Measurements from ENCODE around the gene TLE6.
A peak's percentile ranks its signal among the peaks of the same experiment; 100 is the strongest.
"Not testable (repeated sequence)": the region's sequence is repeated elsewhere in the genome, so short reads cannot be mapped to it uniquely, and the experiment has no call there.

Gene TLE6

DNA sequence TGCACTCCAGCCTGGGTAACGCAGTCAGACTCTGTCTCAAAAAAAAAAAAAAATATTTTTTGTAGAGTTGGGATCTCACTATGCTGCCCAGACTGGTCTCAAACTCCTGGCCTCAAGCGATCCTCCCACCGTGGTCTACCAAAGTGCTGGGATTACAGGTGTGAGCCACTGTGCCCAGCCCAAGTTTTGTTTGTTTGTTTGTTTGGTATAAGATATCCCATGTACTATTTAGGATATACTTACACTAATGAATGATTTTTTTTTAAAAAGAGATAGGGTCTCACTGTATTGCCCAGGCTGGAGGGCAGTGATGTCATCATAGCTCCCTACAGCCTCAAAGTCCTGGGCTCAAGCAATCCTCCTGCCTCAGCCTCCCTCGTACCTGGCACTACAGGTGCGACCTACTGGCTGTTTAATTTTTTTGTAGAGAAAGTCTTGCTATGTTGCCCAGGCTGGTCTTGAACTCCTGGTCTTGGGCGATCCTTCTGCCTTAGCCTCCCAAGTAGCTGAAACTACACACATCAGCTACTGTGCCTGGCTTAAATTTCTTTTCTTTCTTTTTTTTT, 24.0 kb downstream of the TLE6 start:
- Mint-ChIP-seq H3K36me3 (peaks cover 0 to 3% of the 10 kb centered on the region in 2 donors), H3K9me3 (peaks cover 0 to 1% of the 10 kb centered on the region in 2 donors), H3K27ac (no peak overlapping the region), H3K27me3 (peaks cover 0 to 4% of the 10 kb centered on the region in 2 donors), H3K4me3 (no peak overlapping the region), H3K4me1 (no peaks in the 10 kb centered on the region)
- no peak for DNase-seq
- no peak for ATAC-seq (replicated peaks)

- Mint-ChIP-seq H3K4me3 (no peak overlapping the region), H3K9me3 (peaks cover 0 to 1% of the 10 kb centered on the region in 2 donors), H3K27ac (no peak overlapping the region), H3K4me1 (no peaks in the 10 kb centered on the region), H3K27me3 (no peaks in the 10 kb centered on the region), H3K36me3 (no peaks in the 10 kb centered on the region)
- ATAC-seq (replicated peaks) (no peak), DNase-seq (no peak)
Observed at GRCh38 chr19:3003046-3003445, 25.7 kb downstream of the TLE6 start.

DNA sequence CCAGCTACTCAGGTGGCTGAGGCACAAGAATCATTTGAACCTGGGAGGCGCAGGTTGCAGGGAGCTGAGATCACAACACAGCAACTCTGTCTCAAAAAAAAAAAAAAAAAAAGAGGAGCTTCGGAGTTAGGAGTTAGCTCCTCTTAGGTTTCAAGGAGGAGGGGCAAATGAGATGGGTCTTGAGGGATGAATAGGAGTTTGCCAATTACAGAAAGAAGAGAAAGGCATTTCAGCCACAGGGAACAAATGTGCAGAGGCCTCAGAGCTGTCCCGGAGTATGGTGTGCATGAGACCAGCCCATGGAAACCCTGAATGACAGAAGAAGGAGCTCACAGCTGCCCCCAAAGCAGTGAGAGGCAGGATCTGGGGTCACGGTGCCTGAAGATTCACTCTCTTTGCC, 27.2 kb downstream of the TLE6 start:
- no peak overlapping the region for H3K4me3 Mint-ChIP-seq
- H3K27me3 Mint-ChIP-seq: no peaks in the 10 kb centered on the region
- DNase-seq: no peak
- peak overlapping the region; percentile 1 for H3K27ac Mint-ChIP-seq
- H3K4me1 Mint-ChIP-seq: no peaks in the 10 kb centered on the region
- H3K36me3 Mint-ChIP-seq: no peaks in the 10 kb centered on the region
- no peak for ATAC-seq (replicated peaks)
- H3K9me3 Mint-ChIP-seq: peaks cover 0 to 1% of the 10 kb centered on the region in 2 donors

DNA sequence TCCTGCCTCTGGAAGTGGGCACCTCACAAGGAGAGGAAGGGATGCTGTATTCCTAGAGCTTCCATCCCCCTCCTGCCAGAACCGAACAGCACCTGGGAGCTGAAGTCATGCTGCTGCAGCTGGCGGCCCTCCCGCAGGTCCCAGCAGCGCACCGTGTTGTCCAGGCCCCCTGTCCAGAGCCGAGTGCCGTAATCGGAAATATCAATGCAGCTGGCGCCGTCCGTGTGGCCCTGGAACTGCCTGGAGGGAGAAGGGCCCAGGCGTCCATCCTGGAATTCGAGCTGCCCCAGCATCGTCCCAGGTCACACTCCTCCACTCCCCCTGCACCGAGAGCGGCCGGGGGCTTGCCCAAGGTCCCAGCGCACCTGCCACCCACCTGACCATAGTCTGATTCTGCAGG, 28.0 kb downstream of the TLE6 start:
- no peak overlapping the region for H3K4me3 Mint-ChIP-seq
- DNase-seq (no peak), ATAC-seq (replicated peaks) (no peak)
- no peaks in the 10 kb centered on the region for H3K4me1 Mint-ChIP-seq
- no peak overlapping the region for H3K27ac Mint-ChIP-seq
- no peaks in the 10 kb centered on the region for H3K36me3 Mint-ChIP-seq
- H3K27me3 Mint-ChIP-seq: no peaks in the 10 kb centered on the region
- peaks cover 0 to 1% of the 10 kb centered on the region in 2 donors for H3K9me3 Mint-ChIP-seq

GRCh38 chr19:3006075-3006767, 28.9 kb downstream of the TLE6 start:
- Mint-ChIP-seq H3K27ac (no peak overlapping the region), H3K27me3 (no peaks in the 10 kb centered on the region), H3K4me1 (no peaks in the 10 kb centered on the region), H3K9me3 (peaks cover 0 to 1% of the 10 kb centered on the region in 2 donors), H3K36me3 (no peaks in the 10 kb centered on the region), H3K4me3 (no peak overlapping the region)
- no peak for DNase-seq
- ATAC-seq (replicated peaks): peak; percentile 33 to 42

DNA sequence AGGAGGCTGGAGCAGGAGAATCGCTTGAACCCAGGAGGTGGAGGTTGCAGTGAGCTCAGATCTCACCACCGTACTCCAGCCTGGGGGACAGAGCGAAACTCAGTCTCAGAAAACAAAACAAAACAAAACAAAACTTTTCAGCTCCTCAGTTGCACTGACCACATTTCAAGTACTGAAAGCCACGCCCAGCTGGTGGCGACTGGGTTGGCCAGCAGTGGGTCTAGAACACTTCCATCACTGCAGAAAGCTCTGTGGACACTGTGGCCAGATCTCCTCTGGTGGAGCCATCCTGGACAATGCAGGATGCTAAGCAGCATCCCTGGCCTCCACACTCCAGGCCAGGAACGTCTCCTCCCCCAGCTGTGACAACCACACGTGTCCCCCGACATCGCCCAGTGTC, 30.6 kb downstream of the TLE6 start:
- no peaks in the 10 kb centered on the region for H3K4me1 Mint-ChIP-seq
- DNase-seq (no peak), ATAC-seq (replicated peaks) (no peak)
- H3K36me3 Mint-ChIP-seq: no peaks in the 10 kb centered on the region
- no peak overlapping the region for H3K27ac Mint-ChIP-seq
- H3K9me3 Mint-ChIP-seq: peaks cover 0 to 1% of the 10 kb centered on the region in 2 donors
- no peaks in the 10 kb centered on the region for H3K27me3 Mint-ChIP-seq
- no peak overlapping the region for H3K4me3 Mint-ChIP-seq

DNA sequence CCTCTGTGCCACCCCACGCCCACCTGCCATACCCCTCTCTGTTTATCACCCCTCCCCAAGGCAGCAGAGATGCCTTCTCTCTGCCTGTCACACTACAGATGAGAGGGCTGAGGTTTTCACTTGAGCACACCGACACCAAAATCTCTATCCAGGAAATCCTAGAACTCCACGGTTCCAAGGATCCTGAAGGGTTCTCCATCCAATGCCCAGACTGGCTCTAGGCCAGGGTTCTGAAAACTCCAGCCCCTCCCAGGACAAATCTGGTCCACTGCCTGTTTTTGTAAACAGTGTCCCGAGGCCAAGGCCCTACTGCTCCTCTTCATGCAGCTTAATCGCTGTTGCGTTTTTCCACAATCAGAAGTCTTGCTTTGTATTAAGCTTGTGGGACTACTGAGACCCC, 31.6 kb downstream of the TLE6 start:
- H3K4me1 Mint-ChIP-seq: no peaks in the 10 kb centered on the region
- ATAC-seq (replicated peaks) (no peak), DNase-seq (no peak)
- H3K9me3 Mint-ChIP-seq: peaks cover 0 to 1% of the 10 kb centered on the region in 2 donors
- no peaks in the 10 kb centered on the region for H3K27me3 Mint-ChIP-seq
- no peak overlapping the region for H3K27ac Mint-ChIP-seq
- no peak overlapping the region for H3K4me3 Mint-ChIP-seq
- no peaks in the 10 kb centered on the region for H3K36me3 Mint-ChIP-seq

GRCh38 chr19:3010871-3011270, 33.5 kb downstream of the TLE6 start:
- no peak overlapping the region for H3K27ac Mint-ChIP-seq
- H3K4me3 Mint-ChIP-seq: no peak overlapping the region
- peaks cover 0 to 4% of the 10 kb centered on the region in 2 donors for H3K27me3 Mint-ChIP-seq
- DNase-seq (no peak), ATAC-seq (replicated peaks) (no peak)
- H3K4me1 Mint-ChIP-seq: no peaks in the 10 kb centered on the region
- H3K36me3 Mint-ChIP-seq: peaks cover 0 to 2% of the 10 kb centered on the region in 2 donors
- H3K9me3 Mint-ChIP-seq: peaks cover 0 to 1% of the 10 kb centered on the region in 2 donors

GRCh38 chr19:3012059-3012458, 34.7 kb downstream of the TLE6 start:
- not testable (repeated sequence) for H3K36me3 Mint-ChIP-seq; H3K4me1 Mint-ChIP-seq; H3K27ac Mint-ChIP-seq; H3K9me3 Mint-ChIP-seq; DNase-seq; H3K27me3 Mint-ChIP-seq; H3K4me3 Mint-ChIP-seq; ATAC-seq (replicated peaks)

GRCh38 chr19:3012621-3013262, 35.4 kb downstream of the TLE6 start:
- no peaks in the 10 kb centered on the region for H3K9me3 Mint-ChIP-seq
- H3K27ac Mint-ChIP-seq: no peak overlapping the region
- peaks cover 0 to 2% of the 10 kb centered on the region in 2 donors for H3K36me3 Mint-ChIP-seq
- peaks cover 0 to 4% of the 10 kb centered on the region in 2 donors for H3K27me3 Mint-ChIP-seq
- ATAC-seq (replicated peaks) (no peak), DNase-seq (no peak)
- no peak overlapping the region for H3K4me3 Mint-ChIP-seq
- no peaks in the 10 kb centered on the region for H3K4me1 Mint-ChIP-seq

GRCh38 chr19:3013263-3013725, 35.9 kb downstream of the TLE6 start:
- no peak overlapping the region for H3K4me3 Mint-ChIP-seq
- no peak overlapping the region for H3K27ac Mint-ChIP-seq
- no peak for ATAC-seq (replicated peaks)
- H3K9me3 Mint-ChIP-seq: no peaks in the 10 kb centered on the region
- no peak for DNase-seq
- H3K4me1 Mint-ChIP-seq: no peaks in the 10 kb centered on the region
- peaks cover 0 to 2% of the 10 kb centered on the region in 2 donors for H3K36me3 Mint-ChIP-seq
- H3K27me3 Mint-ChIP-seq: peaks cover 0 to 4% of the 10 kb centered on the region in 2 donors

GRCh38 chr19:3014135-3014534, 36.8 kb downstream of the TLE6 start:
- Mint-ChIP-seq H3K4me1 (no peaks in the 10 kb centered on the region), H3K27ac (no peak overlapping the region), H3K9me3 (no peaks in the 10 kb centered on the region), H3K4me3 (no peak overlapping the region), H3K36me3 (peaks cover 0 to 2% of the 10 kb centered on the region in 2 donors), H3K27me3 (peaks cover 0 to 4% of the 10 kb centered on the region in 2 donors)
- no peak for DNase-seq
- no peak for ATAC-seq (replicated peaks)

DNA sequence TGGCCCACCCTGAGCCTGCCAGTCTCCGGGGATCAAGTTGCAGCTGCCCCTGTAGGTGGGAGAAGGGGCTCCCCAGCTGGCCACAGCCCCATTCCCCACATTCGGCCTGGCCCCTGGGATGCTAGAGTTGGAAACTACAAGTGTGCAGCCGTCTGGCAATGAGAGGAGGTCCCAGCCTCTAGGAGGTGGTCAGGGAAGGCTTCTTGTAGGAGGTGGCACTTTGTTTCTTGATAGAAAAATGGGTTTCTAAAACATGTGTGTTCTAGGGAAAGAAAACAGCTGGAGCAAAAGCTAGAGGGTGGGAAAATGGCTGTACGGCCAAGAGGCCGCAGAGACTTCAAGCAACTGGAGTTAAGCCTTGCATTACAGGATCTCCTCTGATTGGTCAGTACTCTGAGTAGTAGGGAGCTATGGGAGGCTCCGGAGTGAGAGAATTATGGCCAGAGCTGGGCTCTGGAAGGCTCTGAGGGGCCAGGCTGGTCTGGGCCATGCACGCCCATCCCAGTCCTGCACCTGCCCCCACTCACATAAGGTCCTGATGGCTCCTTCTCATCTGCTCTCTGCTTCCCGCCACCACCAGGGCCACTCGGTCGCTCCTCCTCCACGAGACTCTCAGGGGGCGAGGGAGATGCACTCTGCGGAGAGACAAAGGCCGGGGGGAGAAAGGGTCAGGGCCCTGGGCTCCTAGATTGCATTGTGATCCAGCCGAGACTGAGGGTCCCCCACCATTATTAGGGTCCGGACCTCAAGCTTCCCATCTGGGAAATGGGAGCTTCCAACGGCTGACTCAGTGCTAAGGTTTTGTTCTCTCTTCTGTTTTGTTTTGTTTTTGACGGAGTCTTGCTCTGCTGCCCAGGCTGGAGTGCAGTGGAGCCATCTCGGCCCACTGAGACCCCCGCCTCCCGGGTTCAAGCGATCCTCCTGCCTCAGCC, 38.0 kb downstream of the TLE6 start:
- no peak overlapping the region for H3K27ac Mint-ChIP-seq
- no peak for DNase-seq
- H3K4me3 Mint-ChIP-seq: no peak overlapping the region
- peaks cover 2 to 5% of the 10 kb centered on the region in 2 donors for H3K27me3 Mint-ChIP-seq
- no peaks in the 10 kb centered on the region for H3K9me3 Mint-ChIP-seq
- H3K36me3 Mint-ChIP-seq: peaks cover 0 to 2% of the 10 kb centered on the region in 2 donors
- ATAC-seq (replicated peaks): no peak
- H3K4me1 Mint-ChIP-seq: no peaks in the 10 kb centered on the region

DNA sequence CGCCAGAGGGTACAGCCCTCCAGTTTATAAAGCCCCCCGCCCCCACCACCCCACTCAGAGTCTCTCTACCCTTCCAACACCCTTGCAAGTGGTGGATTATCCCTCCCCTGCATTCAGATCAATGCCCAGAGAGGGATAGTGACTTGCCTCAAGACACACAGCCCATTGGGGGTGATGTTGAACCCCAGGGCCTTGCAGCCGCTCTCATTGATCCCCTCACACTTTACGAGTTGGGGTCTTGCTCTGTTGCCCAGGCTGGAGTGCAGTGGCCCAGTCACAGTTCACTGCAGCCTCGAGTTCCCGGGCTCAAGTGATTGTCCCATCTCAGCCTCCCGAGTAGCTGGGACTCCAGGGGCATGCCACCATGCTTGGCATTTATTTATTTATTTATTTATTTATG, 40.6 kb downstream of the TLE6 start:
- Mint-ChIP-seq H3K4me1 (no peaks in the 10 kb centered on the region), H3K27ac (peak overlapping the region; percentile 71), H3K9me3 (no peaks in the 10 kb centered on the region), H3K27me3 (peaks cover 8 to 12% of the 10 kb centered on the region in 2 donors), H3K36me3 (peaks cover 0 to 2% of the 10 kb centered on the region in 2 donors), H3K4me3 (no peak overlapping the region)
- DNase-seq (no peak), ATAC-seq (replicated peaks) (no peak)
